ENCODE data around the gene REV1. TPM values are rescaled to one million over a fixed set of nuclear protein-coding genes. Genes with fewer than 3 reads are reported as not detected.

REV1 gene
- total and polyA plus RNA-seq, 2 experiments from 2014 or later = 32.9 to 46.7 TPM

GRCh38 chr2:99399063-99399462, 90.8 kb downstream of the REV1 start:
- Mint-ChIP-seq H3K9me3 (no peaks in the 10 kb centered on the region), H3K27me3 (ENCODE audit: insufficient read depth, low read depth, poor library complexity) (peaks cover 5% of the 10 kb centered on the region), H3K27ac (no peak overlapping the region), H3K36me3 (ENCODE audit: low read depth) (peaks cover 91% of the 10 kb centered on the region), H3K4me1 (peaks cover 20% of the 10 kb centered on the region), H3K4me3 (no peak overlapping the region)
- Histone ChIP-seq H3K9me2 (ENCODE audit: insufficient read depth) (no peaks in the 10 kb centered on the region), H3K4me3 (no peak overlapping the region), H3K27me3 (ENCODE audit: insufficient read depth) (no peaks in the 10 kb centered on the region), H3K36me3 (ENCODE audit: insufficient read depth) (peaks cover 67% of the 10 kb centered on the region), H3K79me2 (replicated peaks; ENCODE audit: insufficient read depth) (no peaks in the 10 kb centered on the region), H2AFZ (no peak overlapping the region), H3F3A (replicated peaks; ENCODE audit: low read depth) (0 out of 2 replicates have a peak, but pooled peaks cover 3% of the 10 kb centered on the region), H3K4me1 (ENCODE audit: insufficient read depth) (no peaks in the 10 kb centered on the region), H4K20me1 (replicated peaks; ENCODE audit: insufficient read depth) (peaks cover 9% of the 10 kb centered on the region; the same call in 1 of the 2 replicates), H3K27ac (ENCODE audit: low read depth) (no peak overlapping the region), H3K4me2 (no peak overlapping the region)
- ATAC-seq = no peak
- TF ChIP-seq ZNF331 (CRISPR knock-in tag; IDR thresholded peaks at IDR 0.05; ENCODE audit: low read depth) (no peak), CTCF (conservative IDR thresholded peaks at IDR 0.05; ENCODE audit: low read depth in 2 of 2) (no peak), STAT1 (IDR thresholded peaks at IDR 0.05; ENCODE audit: unreplicated experiment) (no peak), NANOG (IDR thresholded peaks at IDR 0.05; ENCODE audit: borderline replicate concordance) (no peak), EZH2 (IDR thresholded peaks at IDR 0.05; ENCODE audit: low read depth, unreplicated experiment) (no peak), ETS1 (IDR thresholded peaks at IDR 0.05) (no peak), JUNB (IDR thresholded peaks at IDR 0.05; ENCODE audit: unreplicated experiment) (no peak), POLR2AphosphoS5 (IDR thresholded peaks at IDR 0.05; ENCODE audit: low read depth) (no peak), ZNF114 (CRISPR knock-in tag; IDR thresholded peaks at IDR 0.05) (no peak), CREB1 (CRISPR knock-in tag; IDR thresholded peaks at IDR 0.05; ENCODE audit: low read depth) (no peak), EZH2phosphoT487 (IDR thresholded peaks at IDR 0.05; ENCODE audit: unreplicated experiment) (no peak)
- TF ChIP-seq, protein P1, sequence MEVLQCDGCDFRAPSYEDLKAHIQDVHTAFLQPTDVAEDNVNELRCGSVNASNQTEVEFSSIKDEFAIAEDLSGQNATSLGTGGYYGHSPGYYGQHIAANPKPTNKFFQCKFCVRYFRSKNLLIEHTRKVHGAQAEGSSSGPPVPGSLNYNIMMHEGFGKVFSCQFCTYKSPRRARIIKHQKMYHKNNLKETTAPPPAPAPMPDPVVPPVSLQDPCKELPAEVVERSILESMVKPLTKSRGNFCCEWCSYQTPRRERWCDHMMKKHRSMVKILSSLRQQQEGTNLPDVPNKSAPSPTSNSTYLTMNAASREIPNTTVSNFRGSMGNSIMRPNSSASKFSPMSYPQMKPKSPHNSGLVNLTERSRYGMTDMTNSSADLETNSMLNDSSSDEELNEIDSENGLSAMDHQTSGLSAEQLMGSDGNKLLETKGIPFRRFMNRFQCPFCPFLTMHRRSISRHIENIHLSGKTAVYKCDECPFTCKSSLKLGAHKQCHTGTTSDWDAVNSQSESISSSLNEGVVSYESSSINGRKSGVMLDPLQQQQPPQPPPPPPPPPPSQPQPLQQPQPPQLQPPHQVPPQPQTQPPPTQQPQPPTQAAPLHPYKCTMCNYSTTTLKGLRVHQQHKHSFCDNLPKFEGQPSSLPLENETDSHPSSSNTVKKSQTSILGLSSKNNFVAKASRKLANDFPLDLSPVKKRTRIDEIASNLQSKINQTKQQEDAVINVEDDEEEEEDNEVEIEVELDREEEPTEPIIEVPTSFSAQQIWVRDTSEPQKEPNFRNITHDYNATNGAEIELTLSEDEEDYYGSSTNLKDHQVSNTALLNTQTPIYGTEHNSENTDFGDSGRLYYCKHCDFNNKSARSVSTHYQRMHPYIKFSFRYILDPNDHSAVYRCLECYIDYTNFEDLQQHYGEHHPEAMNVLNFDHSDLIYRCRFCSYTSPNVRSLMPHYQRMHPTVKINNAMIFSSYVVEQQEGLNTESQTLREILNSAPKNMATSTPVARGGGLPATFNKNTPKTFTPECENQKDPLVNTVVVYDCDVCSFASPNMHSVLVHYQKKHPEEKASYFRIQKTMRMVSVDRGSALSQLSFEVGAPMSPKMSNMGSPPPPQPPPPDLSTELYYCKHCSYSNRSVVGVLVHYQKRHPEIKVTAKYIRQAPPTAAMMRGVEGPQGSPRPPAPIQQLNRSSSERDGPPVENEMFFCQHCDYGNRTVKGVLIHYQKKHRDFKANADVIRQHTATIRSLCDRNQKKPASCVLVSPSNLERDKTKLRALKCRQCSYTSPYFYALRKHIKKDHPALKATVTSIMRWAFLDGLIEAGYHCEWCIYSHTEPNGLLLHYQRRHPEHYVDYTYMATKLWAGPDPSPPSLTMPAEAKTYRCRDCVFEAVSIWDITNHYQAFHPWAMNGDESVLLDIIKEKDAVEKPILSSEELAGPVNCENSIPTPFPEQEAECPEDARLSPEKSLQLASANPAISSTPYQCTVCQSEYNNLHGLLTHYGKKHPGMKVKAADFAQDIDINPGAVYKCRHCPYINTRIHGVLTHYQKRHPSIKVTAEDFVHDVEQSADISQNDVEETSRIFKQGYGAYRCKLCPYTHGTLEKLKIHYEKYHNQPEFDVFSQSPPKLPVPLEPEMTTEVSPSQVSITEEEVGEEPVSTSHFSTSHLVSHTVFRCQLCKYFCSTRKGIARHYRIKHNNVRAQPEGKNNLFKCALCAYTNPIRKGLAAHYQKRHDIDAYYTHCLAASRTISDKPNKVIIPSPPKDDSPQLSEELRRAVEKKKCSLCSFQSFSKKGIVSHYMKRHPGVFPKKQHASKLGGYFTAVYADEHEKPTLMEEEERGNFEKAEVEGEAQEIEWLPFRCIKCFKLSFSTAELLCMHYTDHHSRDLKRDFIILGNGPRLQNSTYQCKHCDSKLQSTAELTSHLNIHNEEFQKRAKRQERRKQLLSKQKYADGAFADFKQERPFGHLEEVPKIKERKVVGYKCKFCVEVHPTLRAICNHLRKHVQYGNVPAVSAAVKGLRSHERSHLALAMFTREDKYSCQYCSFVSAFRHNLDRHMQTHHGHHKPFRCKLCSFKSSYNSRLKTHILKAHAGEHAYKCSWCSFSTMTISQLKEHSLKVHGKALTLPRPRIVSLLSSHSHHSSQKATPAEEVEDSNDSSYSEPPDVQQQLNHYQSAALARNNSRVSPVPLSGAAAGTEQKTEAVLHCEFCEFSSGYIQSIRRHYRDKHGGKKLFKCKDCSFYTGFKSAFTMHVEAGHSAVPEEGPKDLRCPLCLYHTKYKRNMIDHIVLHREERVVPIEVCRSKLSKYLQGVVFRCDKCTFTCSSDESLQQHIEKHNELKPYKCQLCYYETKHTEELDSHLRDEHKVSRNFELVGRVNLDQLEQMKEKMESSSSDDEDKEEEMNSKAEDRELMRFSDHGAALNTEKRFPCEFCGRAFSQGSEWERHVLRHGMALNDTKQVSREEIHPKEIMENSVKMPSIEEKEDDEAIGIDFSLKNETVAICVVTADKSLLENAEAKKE (CRISPR knock-in tag; IDR thresholded peaks at IDR 0.05) = no peak
- DNase-seq (ENCODE audit: low spot score) = no peak

All from GM23338 (cell line).